Stimulated activated effector memory CD8-positive, alpha-beta T cell treated with anti-CD3 and anti-CD28 coated beads, Interleukin-12 subunit alpha, Interleukin-12 subunit beta, amount 100 ng/mL, for 72 hours (primary cell): Measurements from ENCODE around the gene CD47.

Source experiments
- ATAC-seq: fragments of 150-1000 bp; cut with Tn5 transposase; 2 replicates; pipeline ENCODE4 v1.10.0; 2021
- DNase-seq, 2 donors: peaks; one replicate each; pipeline ENCODE4 v3.0.0; 2021 to 2022; ENCODE audit warnings: low spot score in 2 of 2
- H3K27ac Mint-ChIP-seq: one replicate; pipeline ENCODE4 v1.8.0; 2022; ENCODE audit warnings: mild to moderate bottlenecking, mixed read lengths
- H3K36me3 Mint-ChIP-seq: one replicate; pipeline ENCODE4 v1.8.0; 2022; ENCODE audit warnings: mild to moderate bottlenecking, mixed read lengths
- H3K4me1 Mint-ChIP-seq: one replicate; pipeline ENCODE4 v1.8.0; 2022; ENCODE audit warnings: mixed read lengths
- H3K4me3 Mint-ChIP-seq: one replicate; pipeline ENCODE4 v1.8.0; 2022; ENCODE audit warnings: mild to moderate bottlenecking, mixed read lengths
- H3K9me3 Mint-ChIP-seq: one replicate; pipeline ENCODE4 v1.8.0; 2022; ENCODE audit warnings: mixed read lengths

The CD47 gene

GRCh38 chr3:108103040-108103751, 12.4 kb upstream of the CD47 start:
- no peaks in the 10 kb centered on the region for H3K36me3 Mint-ChIP-seq
- DNase-seq (no peak), ATAC-seq (no peak)
- no peaks in the 10 kb centered on the region for H3K9me3 Mint-ChIP-seq
- peaks cover 28% of the 10 kb centered on the region for H3K4me1 Mint-ChIP-seq
- H3K4me3 Mint-ChIP-seq, result no peak overlapping the region
- no peak overlapping the region for H3K27ac Mint-ChIP-seq

DNA sequence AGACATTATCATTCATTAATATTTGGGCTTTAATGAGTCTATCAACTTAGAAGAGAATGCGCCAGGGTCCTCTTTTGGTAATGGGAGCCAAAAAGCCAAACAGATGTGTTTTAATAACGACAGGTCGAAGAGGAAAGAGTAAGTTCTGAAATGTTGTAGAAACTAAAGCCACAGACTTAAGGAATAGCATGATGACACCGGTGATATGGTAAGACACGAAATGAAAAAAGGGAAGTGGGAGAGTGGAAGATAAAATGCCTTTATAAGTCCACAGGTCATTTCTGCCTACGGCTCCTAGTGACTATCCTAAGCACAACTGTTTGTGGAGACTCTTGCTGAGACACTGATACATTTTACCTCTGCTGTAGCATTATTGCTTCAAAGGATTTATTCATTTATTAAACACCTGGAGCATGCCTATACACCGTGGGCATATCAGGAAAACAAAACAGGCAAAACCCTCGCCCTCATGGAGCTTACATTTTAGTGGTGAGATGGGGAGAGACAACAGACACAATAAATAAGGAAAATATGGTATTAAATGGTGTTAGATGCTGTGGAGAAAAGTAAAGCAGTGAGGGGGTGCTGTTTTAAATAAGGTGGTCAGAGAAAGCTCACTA, 11.7 kb upstream of the CD47 start:
- no peak for ATAC-seq
- H3K4me1 Mint-ChIP-seq, result peaks cover 28% of the 10 kb centered on the region
- no peaks in the 10 kb centered on the region for H3K36me3 Mint-ChIP-seq
- H3K27ac Mint-ChIP-seq, result no peak overlapping the region
- no peak for DNase-seq
- no peak overlapping the region for H3K4me3 Mint-ChIP-seq
- no peaks in the 10 kb centered on the region for H3K9me3 Mint-ChIP-seq

- Mint-ChIP-seq H3K4me3 (no peak overlapping the region), H3K27ac (no peak overlapping the region), H3K36me3 (no peaks in the 10 kb centered on the region), H3K4me1 (peaks cover 34% of the 10 kb centered on the region), H3K9me3 (no peaks in the 10 kb centered on the region)
- ATAC-seq (peak; percentile 85), DNase-seq (no peak)
Observed at GRCh38 chr3:108100906-108101660, 10.3 kb upstream of the CD47 start.

GRCh38 chr3:108099679-108100428, 9.0 kb upstream of the CD47 start:
- peak; percentile 31 for ATAC-seq
- peak overlapping the region; percentile 35 for H3K4me3 Mint-ChIP-seq

GRCh38 chr3:108099244-108099643, 8.4 kb upstream of the CD47 start:
- Mint-ChIP-seq H3K36me3 (no peaks in the 10 kb centered on the region), H3K27ac (no peak overlapping the region), H3K4me3 (peak overlapping the region; percentile 35), H3K9me3 (no peaks in the 10 kb centered on the region), H3K4me1 (peaks cover 35% of the 10 kb centered on the region)
- ATAC-seq (peak; percentile 60), DNase-seq (no peak)

More at GRCh38 chr3:108099679-108100428, 9.0 kb upstream of the CD47 start:
- no peaks in the 10 kb centered on the region for H3K9me3 Mint-ChIP-seq
- H3K4me1 Mint-ChIP-seq, result peaks cover 35% of the 10 kb centered on the region
- peak overlapping the region; percentile 75 for H3K27ac Mint-ChIP-seq
- H3K36me3 Mint-ChIP-seq, result no peaks in the 10 kb centered on the region
- no peak for DNase-seq

- no peaks in the 10 kb centered on the region for H3K9me3 Mint-ChIP-seq
- H3K4me3 Mint-ChIP-seq, result no peak overlapping the region
- H3K36me3 Mint-ChIP-seq, result no peaks in the 10 kb centered on the region
- no peak for ATAC-seq
- H3K4me1 Mint-ChIP-seq, result peaks cover 43% of the 10 kb centered on the region
- H3K27ac Mint-ChIP-seq, result no peak overlapping the region
- no peak for DNase-seq
Observed at GRCh38 chr3:108098003-108098370, 7.2 kb upstream of the CD47 start.

DNA sequence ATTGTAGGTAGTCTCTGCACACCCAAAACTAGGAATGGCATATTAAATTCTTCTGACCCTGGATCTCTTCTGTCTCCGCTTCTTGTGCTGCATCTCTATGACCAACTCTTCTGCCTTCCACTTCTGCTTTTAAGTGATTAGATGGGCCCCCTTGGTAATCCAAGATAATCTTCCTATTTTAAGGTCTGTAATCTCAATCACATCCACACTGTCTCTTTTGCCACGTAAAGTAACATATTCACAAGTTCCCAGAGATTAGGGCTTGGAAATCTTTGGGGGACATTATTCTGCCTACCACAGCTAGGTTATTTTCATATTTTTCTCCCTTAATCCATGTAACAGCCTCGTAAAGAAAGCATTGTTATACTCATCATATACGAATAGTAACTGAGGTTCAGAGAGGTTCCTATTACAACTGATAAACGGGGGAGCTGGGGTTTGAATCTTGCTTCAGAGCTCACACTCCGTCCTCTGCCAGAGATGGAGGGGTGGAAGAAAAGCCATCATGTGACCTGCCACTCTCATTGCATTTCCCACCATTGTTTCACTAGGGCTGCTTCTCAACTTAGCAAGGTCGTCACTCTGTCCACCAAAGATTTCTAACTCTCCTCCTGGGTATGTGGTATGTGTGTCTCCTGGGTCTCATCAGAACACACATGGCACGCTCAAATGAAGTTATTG, 6.6 kb upstream of the CD47 start:
- H3K4me3 Mint-ChIP-seq, result peak overlapping the region; percentile 23
- ATAC-seq (no peak), DNase-seq (no peak)
- no peak overlapping the region for H3K27ac Mint-ChIP-seq
- H3K36me3 Mint-ChIP-seq, result no peaks in the 10 kb centered on the region
- H3K4me1 Mint-ChIP-seq, result peaks cover 48% of the 10 kb centered on the region
- no peaks in the 10 kb centered on the region for H3K9me3 Mint-ChIP-seq

DNA sequence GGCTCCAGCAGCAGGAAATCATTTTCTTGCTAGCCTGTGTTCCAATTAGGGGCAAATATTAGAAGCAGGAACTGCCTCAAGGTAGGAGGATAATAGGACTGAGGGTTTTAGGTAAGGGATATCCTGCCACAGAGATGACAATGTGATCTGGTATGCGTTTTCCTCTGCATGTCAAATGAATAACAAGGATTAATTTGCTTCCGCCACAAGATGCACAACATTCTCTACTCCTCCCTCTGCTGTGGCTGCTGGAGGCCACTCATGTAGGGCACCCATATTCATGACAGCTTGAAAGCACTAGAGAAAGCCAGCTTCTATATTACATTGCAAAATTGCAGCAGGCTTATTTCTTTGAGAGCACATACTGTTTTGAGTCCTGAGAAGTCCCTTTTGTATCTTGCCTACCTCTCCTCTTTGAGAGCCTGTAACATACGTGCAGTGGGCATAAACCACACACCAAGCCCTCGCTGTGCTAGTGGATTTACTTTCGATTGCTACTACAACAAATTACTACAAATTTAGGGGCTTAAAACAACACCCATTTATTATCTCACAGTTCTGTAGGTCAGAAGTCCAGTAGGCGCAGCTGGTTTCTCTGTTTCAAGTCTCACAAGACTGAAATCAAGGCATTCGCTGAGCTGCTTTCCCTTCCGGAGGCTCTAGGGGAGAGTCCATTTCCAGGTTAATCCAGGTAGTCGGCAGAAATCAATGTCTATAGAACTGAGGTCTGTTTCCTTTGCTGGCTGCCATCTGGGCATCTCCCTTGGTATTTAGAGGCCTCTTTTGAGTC, 5.9 kb upstream of the CD47 start:
- peaks cover 53% of the 10 kb centered on the region for H3K4me1 Mint-ChIP-seq
- DNase-seq (no peak), ATAC-seq (no peak)
- peaks cover 7% of the 10 kb centered on the region for H3K36me3 Mint-ChIP-seq
- peak overlapping the region; percentile 23 for H3K4me3 Mint-ChIP-seq
- H3K27ac Mint-ChIP-seq, result peak overlapping the region; percentile 3
- H3K9me3 Mint-ChIP-seq, result peaks cover 1% of the 10 kb centered on the region

GRCh38 chr3:108093616-108094015, 2.8 kb upstream of the CD47 start:
- no peak for ATAC-seq
- no peak overlapping the region for H3K4me3 Mint-ChIP-seq
- DNase-seq, result no peak
- H3K9me3 Mint-ChIP-seq, result peaks cover 4% of the 10 kb centered on the region
- peaks cover 24% of the 10 kb centered on the region for H3K36me3 Mint-ChIP-seq
- peaks cover 31% of the 10 kb centered on the region for H3K4me1 Mint-ChIP-seq
- H3K27ac Mint-ChIP-seq, result peak overlapping the region; percentile 96

DNA sequence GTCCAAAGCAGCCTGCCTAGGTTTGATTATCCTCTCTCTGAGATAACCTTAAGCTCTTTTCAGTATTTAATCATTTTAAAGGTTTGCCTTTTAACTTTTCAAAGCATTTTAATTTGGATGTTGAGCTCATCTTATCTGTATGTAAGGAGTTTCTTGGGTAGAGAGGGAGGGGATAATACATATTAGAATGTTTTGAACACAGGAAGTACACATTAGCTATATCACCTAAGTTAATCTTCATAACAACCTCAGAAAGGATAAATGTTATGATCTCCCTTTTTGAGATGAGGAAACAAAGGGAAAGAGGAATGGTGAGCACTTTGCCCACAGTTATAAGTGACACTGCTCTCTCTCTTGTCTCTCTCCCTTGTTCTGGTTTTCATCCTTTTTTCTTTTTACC, 2.2 kb upstream of the CD47 start:
- H3K36me3 Mint-ChIP-seq, result peaks cover 24% of the 10 kb centered on the region
- H3K4me1 Mint-ChIP-seq, result peaks cover 32% of the 10 kb centered on the region
- peak overlapping the region; percentile 96 for H3K27ac Mint-ChIP-seq
- no peak for DNase-seq
- no peak for ATAC-seq
- H3K9me3 Mint-ChIP-seq, result peaks cover 4% of the 10 kb centered on the region
- H3K4me3 Mint-ChIP-seq, result no peak overlapping the region

DNA sequence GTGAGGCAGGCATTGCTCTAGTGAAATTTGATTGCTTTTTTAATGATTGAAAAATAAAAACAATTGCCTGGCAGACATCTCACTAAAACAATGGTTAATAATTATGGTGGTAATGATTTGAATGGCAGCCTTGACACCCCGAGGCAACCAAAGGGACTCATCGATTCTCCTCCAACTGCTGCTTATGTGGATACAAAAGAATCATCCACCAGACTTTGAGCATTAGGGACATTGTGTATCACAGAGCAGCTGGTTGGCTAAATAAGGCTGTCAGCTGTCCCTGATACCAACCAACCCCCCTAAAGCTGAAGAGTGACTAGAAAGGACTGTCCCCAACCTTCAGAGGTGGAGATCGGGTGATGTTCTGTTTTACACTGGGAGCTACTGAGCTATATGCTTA, 1.7 kb upstream of the CD47 start:
- Mint-ChIP-seq H3K27ac (peak overlapping the region; percentile 96), H3K9me3 (peaks cover 4% of the 10 kb centered on the region), H3K36me3 (peaks cover 24% of the 10 kb centered on the region), H3K4me3 (no peak overlapping the region), H3K4me1 (peaks cover 37% of the 10 kb centered on the region)
- DNase-seq, result no peak
- ATAC-seq, result no peak

- DNase-seq (no peak), ATAC-seq (no peak)
- Mint-ChIP-seq H3K9me3 (peaks cover 4% of the 10 kb centered on the region), H3K27ac (peak overlapping the region; percentile 96), H3K4me3 (no peak overlapping the region), H3K4me1 (peaks cover 37% of the 10 kb centered on the region), H3K36me3 (peaks cover 24% of the 10 kb centered on the region)
Observed at GRCh38 chr3:108091498-108092250, 843 bp upstream of the CD47 start.

DNA sequence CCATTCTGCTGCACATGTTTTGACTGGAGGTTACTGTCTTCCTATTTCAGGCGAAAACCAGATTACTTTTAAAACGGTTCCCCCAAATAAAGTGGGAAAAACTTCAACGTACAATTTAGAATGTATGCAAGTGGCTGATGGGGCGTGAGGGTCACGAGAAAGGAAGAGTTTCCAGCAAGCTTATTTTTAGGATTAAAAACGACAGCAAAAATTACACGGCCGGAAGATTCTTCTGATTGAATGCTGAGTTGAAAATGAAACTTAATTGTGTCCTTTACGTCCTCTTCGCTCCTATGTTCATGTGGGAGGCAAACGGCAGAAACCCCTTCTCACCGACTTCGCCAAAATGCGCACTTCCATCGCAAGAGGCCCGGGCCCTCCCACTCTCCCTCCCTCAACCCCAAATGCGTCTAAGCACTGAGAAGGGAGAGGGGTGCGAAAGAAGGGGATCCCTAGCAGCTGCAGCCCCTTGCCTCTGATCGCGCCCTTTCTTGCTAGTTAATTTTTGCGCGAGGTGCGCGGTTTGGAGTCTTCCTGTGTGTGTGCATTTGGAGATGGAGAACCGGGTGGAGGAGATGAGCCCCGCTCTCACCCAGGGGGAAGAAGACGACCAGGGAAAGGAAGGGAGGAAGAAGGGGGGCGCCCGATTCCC, 656 bp downstream of the CD47 start:
- H3K36me3 Mint-ChIP-seq, result peaks cover 24% of the 10 kb centered on the region
- peaks cover 4% of the 10 kb centered on the region for H3K9me3 Mint-ChIP-seq
- peak overlapping the region; percentile 96 for H3K27ac Mint-ChIP-seq
- DNase-seq (peak in 1 of 2 donors; percentile 82), ATAC-seq (peak; percentile 9)
- no peak overlapping the region for H3K4me3 Mint-ChIP-seq
- H3K4me1 Mint-ChIP-seq, result peaks cover 31% of the 10 kb centered on the region
